SK-N-SH (cell line): ENCODE results near the gene SFXN1. TPM values are rescaled to one million over a fixed set of nuclear protein-coding genes. Genes with fewer than 3 reads are reported as not detected.

Experiments
- CTCF ChIA-PET: fragments of 300-600, 350-600 bp; formaldehyde crosslinking; extraction: SDS; loops from one replicate; lab custom pipeline; 2021; lab: Yijun Ruan, JAX
- POLR2A ChIA-PET: fragments of 350-600 bp; sonication (Branson Sonifier 250); formaldehyde crosslinking; extraction: SDS; loops from one replicate; lab custom pipeline; 2020; ENCODE audit warnings: antibody characterized with exemption, inconsistent platforms; lab: Yijun Ruan, JAX
- DNase-seq: peaks from one replicate; pipeline ENCODE4 v3.0.0; 2012
- H2AFZ ChIP-seq: fragments of 200-600 bp; sonication (generic); 2 replicates; pipeline ENCODE4 v1.8.1; 2016; ENCODE audit warnings: antibody characterized with exemption, mild to moderate bottlenecking, low read depth
- H3F3A ChIP-seq: fragments of 200-600 bp; sonication (generic); replicated peaks from 2 replicates; pipeline ENCODE3; 2016; ENCODE audit warnings: antibody characterized with exemption, mild to moderate bottlenecking; ENCODE audit not compliant: insufficient read depth
- H3K27ac ChIP-seq, 2 experiments: fragments of 200-500 bp in 1 of 2; fragments of 200-600 bp in 1 of 2; sonication (Bioruptor generic) in 1 of 2; sonication (generic), shearing (Covaris generic) in 1 of 2; 2 replicates each; pipeline versions ENCODE4 v1.5.1 to v1.6.1; 2014 to 2016; ENCODE audit warnings: low read depth in 2 of 2, inconsistent platforms in 1 of 2, low read length in 1 of 2, mild to moderate bottlenecking in 1 of 2, mixed read lengths in 1 of 2
- H3K27me3 ChIP-seq: fragments of 200-600 bp; sonication (generic), shearing (Covaris generic); 2 replicates; pipeline ENCODE4 v1.6.1; 2016; ENCODE audit warnings: mixed run types; ENCODE audit not compliant: insufficient read depth
- H3K36me3 ChIP-seq, 2 experiments: fragments of 200-500 bp in 1 of 2; fragments of 200-600 bp in 1 of 2; sonication (Bioruptor generic) in 1 of 2; sonication (generic) in 1 of 2; replicated peaks in 1 of 2; 2 replicates each; pipeline versions ENCODE3 to v1.5.1; 2014 to 2016; ENCODE audit warnings: low read length in 1 of 2, mild to moderate bottlenecking in 1 of 2; ENCODE audit not compliant: insufficient read depth in 2 of 2, control insufficient read depth in 1 of 2
- H3K4me1 ChIP-seq, 2 experiments: fragments of 200-500 bp in 1 of 2; fragments of 200-600 bp in 1 of 2; sonication (Bioruptor generic) in 1 of 2; sonication (generic), shearing (Covaris generic) in 1 of 2; 2 replicates each; pipeline versions ENCODE4 v1.5.1 to v1.6.1; 2014 to 2016; ENCODE audit warnings: low read depth in 1 of 2, low read length in 1 of 2, mixed run types in 1 of 2; ENCODE audit not compliant: insufficient read depth in 2 of 2, control insufficient read depth in 1 of 2
- H3K4me2 ChIP-seq: fragments of 200-600 bp; sonication (generic), shearing (Covaris generic); 2 replicates; pipeline ENCODE4 v1.6.1; 2017; ENCODE audit warnings: mixed run types
- H3K4me3 ChIP-seq, 2 experiments: fragments of 200-500 bp in 1 of 2; fragments of 200-600 bp in 1 of 2; sonication (Bioruptor generic) in 1 of 2; sonication (generic), shearing (Covaris generic) in 1 of 2; 2 replicates each; pipeline versions ENCODE4 v1.5.1 to v1.8.1; 2014 to 2016; ENCODE audit warnings: low read depth in 2 of 2, inconsistent platforms in 1 of 2, low read length in 1 of 2, mild to moderate bottlenecking in 1 of 2, mixed read lengths in 1 of 2, moderate library complexity in 1 of 2
- H3K79me2 ChIP-seq: fragments of 200-600 bp; sonication (generic); 2 replicates; pipeline ENCODE4 v1.8.1; 2017; ENCODE audit warnings: mild to moderate bottlenecking; ENCODE audit not compliant: insufficient read depth
- H3K9ac ChIP-seq: fragments of 200-600 bp; sonication (generic); 2 replicates; pipeline ENCODE4 v1.6.1; 2017; ENCODE audit warnings: mixed run types
- H3K9me2 ChIP-seq: fragments of 200-600 bp; sonication (generic); 2 replicates; pipeline ENCODE4 v1.6.1; 2017; ENCODE audit warnings: mixed run types
- H3K9me3 ChIP-seq: fragments of 200-600 bp; sonication (generic); 2 replicates; pipeline ENCODE4 v1.6.1; 2017; ENCODE audit warnings: mixed run types, mild to moderate bottlenecking, moderate library complexity
- H4K20me1 ChIP-seq: fragments of 200-600 bp; sonication (generic); 2 replicates; pipeline ENCODE4 v1.6.1; 2017; ENCODE audit warnings: mild to moderate bottlenecking, mixed run types; ENCODE audit not compliant: insufficient read depth
- ELF1 ChIP-seq: IDR thresholded peaks from 2 replicates; pipeline ENCODE4 v1.4.0; 2012
- EP300 ChIP-seq, 2 experiments: IDR thresholded peaks; 2 replicates each; pipeline versions ENCODE4 v1.4.0 to v1.6.1; 2012; ENCODE audit warnings: borderline replicate concordance in 1 of 2, low read depth in 1 of 2, low read length in 1 of 2
- EZH2phosphoT487 ChIP-seq: fragments of 200-600 bp; sonication (generic); IDR thresholded peaks from 2 replicates; pipeline ENCODE4 v1.6.1; 2017; ENCODE audit warnings: low read depth, mixed run types, mild to moderate bottlenecking, antibody characterized with exemption, moderate library complexity, borderline replicate concordance
- FOSL2 ChIP-seq: IDR thresholded peaks from 2 replicates; pipeline ENCODE4 v1.4.0; 2012; ENCODE audit warnings: low read depth, mild to moderate bottlenecking, moderate library complexity, borderline replicate concordance
- FOXJ3 ChIP-seq: sonication (generic); formaldehyde crosslinking; IDR thresholded peaks from 2 replicates; pipeline ENCODE4 v1.5.1; 2020; ENCODE audit warnings: mild to moderate bottlenecking, missing genetic modification reagents
- FOXM1 ChIP-seq: IDR thresholded peaks from 2 replicates; pipeline ENCODE4 v1.4.0; 2012; ENCODE audit warnings: low read depth, mild to moderate bottlenecking
- GABPA ChIP-seq: IDR thresholded peaks from 2 replicates; pipeline ENCODE4 v1.4.0; 2012; ENCODE audit warnings: low read depth, mild to moderate bottlenecking
- GATA2 ChIP-seq: sonication (generic); formaldehyde crosslinking; IDR thresholded peaks from 2 replicates; pipeline ENCODE4 v1.5.0; 2020; ENCODE audit warnings: mild to moderate bottlenecking, missing genetic modification reagents
- NFIC ChIP-seq: IDR thresholded peaks from 2 replicates; pipeline ENCODE4 v1.4.0; 2012; ENCODE audit warnings: borderline replicate concordance
- POLR2AphosphoS5 ChIP-seq: IDR thresholded peaks from 2 replicates; pipeline ENCODE4 v1.6.1; 2012; ENCODE audit warnings: low read depth, low read length
- RAD21 ChIP-seq: IDR thresholded peaks from 2 replicates; pipeline ENCODE4 v1.6.1; 2012; ENCODE audit warnings: mild to moderate bottlenecking, low read length
- RCOR1 ChIP-seq: fragments of 150-350 bp; IDR thresholded peaks from 2 replicates; pipeline ENCODE4 v1.6.1; 2017; ENCODE audit warnings: antibody characterized with exemption, low read length
- SIN3A ChIP-seq: IDR thresholded peaks from 2 replicates; pipeline ENCODE4 v1.6.1; 2012; ENCODE audit warnings: low read depth, mild to moderate bottlenecking, low read length, moderate library complexity, borderline replicate concordance
- SMC3 ChIP-seq: IDR thresholded peaks from 2 replicates; pipeline ENCODE4 v1.6.1; 2012; ENCODE audit warnings: low read depth, low read length, improper control_type of control experiment
- TAF1 ChIP-seq: IDR thresholded peaks from 2 replicates; pipeline ENCODE4 v1.6.1; 2012; ENCODE audit warnings: low read depth, mild to moderate bottlenecking, low read length, moderate library complexity, borderline replicate concordance
- TCF12 ChIP-seq: IDR thresholded peaks from 2 replicates; pipeline ENCODE4 v1.4.0; 2012
- TEAD4 ChIP-seq: IDR thresholded peaks from 2 replicates; pipeline ENCODE4 v1.4.0; 2012; ENCODE audit warnings: mild to moderate bottlenecking, borderline replicate concordance; ENCODE audit not compliant: insufficient read depth
- YY1 ChIP-seq: IDR thresholded peaks from 2 replicates; pipeline ENCODE4 v1.4.0; 2012; ENCODE audit warnings: low read depth, mild to moderate bottlenecking
- WGBS: methylation state at CpG from one replicate; pipeline ENCODE4 v1.1.6; 2017; ENCODE audit warnings: low lambda C conversion rate; 5-methylcytosine and 5-hydroxymethylcytosine counted together
- polyA plus RNA-seq, 3 experiments: library from polyadenylated mRNA; depleted of rRNA; stranded (reverse); fragments of >200 nt; gene quantifications; 2 replicates each; pipeline ENCODE4 v1.2.3, GENCODE V29; 2012
- TF ChIP-seq, protein P1 (sequence below): IDR thresholded peaks from 2 replicates; pipeline ENCODE4 v1.4.0; 2012; ENCODE audit warnings: low read depth, borderline replicate concordance
- TF ChIP-seq, protein P2 (sequence below): IDR thresholded peaks from 2 replicates; pipeline ENCODE4 v1.4.0; 2012; ENCODE audit warnings: low read depth, borderline replicate concordance
- TF ChIP-seq, protein P3 (sequence below): IDR thresholded peaks from 2 replicates; pipeline ENCODE4; 2012
- TF ChIP-seq, protein P4 (sequence below): fragments of 150-350 bp; IDR thresholded peaks from 2 replicates; pipeline ENCODE4 v1.6.1; 2016; ENCODE audit warnings: mild to moderate bottlenecking, low read depth, low read length

Gene SFXN1
- polyA plus RNA-seq, 1 of the 3 experiments (the other 2 are of a cell fraction) = 73.6 TPM

DNA sequence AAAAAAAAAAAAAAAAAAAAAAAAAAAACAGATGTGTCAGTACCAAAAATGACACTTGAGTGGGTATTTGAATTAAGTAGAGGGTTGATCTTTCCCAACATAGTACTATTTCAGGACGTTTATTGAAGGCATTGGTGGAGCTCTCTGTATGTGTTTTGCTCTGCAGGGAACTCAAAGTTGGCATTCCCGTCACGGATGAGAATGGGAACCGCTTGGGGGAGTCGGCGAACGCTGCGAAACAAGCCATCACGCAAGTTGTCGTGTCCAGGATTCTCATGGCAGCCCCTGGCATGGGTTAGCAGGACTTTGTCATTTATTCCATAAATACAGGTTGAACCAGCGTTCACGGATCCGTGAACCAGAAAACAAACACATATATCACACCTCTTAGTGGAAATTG is 34.9 kb downstream of the SFXN1 start:
- no peak overlapping the region for H3K9ac ChIP-seq
- H3K36me3 ChIP-seq = peaks cover 63 to 88% of the 10 kb centered on the region in 2 experiments
- H3K27me3 ChIP-seq = no peaks in the 10 kb centered on the region
- POLR2A ChIA-PET = no interaction called here
- H3K9me2 ChIP-seq = no peaks in the 10 kb centered on the region
- CTCF ChIA-PET = no interaction called here
- no peak overlapping the region for H3K4me2 ChIP-seq
- no peaks in the 10 kb centered on the region for H4K20me1 ChIP-seq
- no peak for TF ChIP-seq SIN3A
- TF ChIP-seq SMC3 = no peak
- TF ChIP-seq RAD21 = no peak
- no peak for TF ChIP-seq NFIC
- no peak for TF ChIP-seq FOXM1
- TF ChIP-seq EZH2phosphoT487 = no peak
- TF ChIP-seq POLR2AphosphoS5 = no peak
- TF ChIP-seq TAF1 = no peak
- TF ChIP-seq, protein P1, sequence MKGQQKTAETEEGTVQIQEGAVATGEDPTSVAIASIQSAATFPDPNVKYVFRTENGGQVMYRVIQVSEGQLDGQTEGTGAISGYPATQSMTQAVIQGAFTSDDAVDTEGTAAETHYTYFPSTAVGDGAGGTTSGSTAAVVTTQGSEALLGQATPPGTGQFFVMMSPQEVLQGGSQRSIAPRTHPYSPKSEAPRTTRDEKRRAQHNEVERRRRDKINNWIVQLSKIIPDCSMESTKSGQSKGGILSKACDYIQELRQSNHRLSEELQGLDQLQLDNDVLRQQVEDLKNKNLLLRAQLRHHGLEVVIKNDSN = no peak
- TF ChIP-seq, protein P2, sequence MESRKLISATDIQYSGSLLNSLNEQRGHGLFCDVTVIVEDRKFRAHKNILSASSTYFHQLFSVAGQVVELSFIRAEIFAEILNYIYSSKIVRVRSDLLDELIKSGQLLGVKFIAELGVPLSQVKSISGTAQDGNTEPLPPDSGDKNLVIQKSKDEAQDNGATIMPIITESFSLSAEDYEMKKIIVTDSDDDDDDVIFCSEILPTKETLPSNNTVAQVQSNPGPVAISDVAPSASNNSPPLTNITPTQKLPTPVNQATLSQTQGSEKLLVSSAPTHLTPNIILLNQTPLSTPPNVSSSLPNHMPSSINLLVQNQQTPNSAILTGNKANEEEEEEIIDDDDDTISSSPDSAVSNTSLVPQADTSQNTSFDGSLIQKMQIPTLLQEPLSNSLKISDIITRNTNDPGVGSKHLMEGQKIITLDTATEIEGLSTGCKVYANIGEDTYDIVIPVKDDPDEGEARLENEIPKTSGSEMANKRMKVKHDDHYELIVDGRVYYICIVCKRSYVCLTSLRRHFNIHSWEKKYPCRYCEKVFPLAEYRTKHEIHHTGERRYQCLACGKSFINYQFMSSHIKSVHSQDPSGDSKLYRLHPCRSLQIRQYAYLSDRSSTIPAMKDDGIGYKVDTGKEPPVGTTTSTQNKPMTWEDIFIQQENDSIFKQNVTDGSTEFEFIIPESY = no peak
- no peak for TF ChIP-seq EP300 (IDR thresholded peaks at IDR 0.05; ENCODE audit: borderline replicate concordance in 1 of 2, low read depth in 1 of 2, low read length in 1 of 2)
- H3K4me1 ChIP-seq = no peaks in the 10 kb centered on the region; a peak in 2 of 4 replicates
- no peak overlapping the region for H3K4me3 ChIP-seq
- no peak overlapping the region for H3K27ac ChIP-seq
- no peaks in the 10 kb centered on the region for H3K79me2 ChIP-seq
- H3F3A ChIP-seq = no peaks in the 10 kb centered on the region
- no peak overlapping the region for H2AFZ ChIP-seq
- WGBS = 94% methylated on average over 13 of the region's 13 CpGs
- no peak for DNase-seq
- H3K9me3 ChIP-seq = no peaks in the 10 kb centered on the region

DNA sequence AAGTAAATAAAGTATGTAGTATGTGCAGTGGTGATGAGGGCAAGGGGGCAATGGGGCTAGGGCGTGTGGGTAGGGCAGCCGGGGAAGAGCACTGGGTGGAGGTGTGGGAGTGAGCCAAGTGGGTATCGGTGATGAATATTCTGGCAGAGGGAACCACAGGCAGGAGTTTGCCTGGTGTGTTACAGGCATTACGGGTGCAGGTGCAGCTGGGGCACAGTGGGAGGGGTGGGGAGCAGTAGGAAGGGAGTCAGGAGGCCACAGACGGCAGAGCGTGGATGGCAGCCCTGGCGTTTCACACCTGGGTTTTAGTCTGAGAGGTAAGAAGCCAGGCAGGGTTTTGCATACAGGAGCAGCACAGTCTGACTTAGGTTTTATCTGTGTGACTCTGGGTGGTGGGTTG is 35.4 kb downstream of the SFXN1 start:
- no peak for TF ChIP-seq FOSL2
- no peak for TF ChIP-seq SMC3
- TF ChIP-seq NFIC = no peak
- TF ChIP-seq EP300 (IDR thresholded peaks at IDR 0.05; ENCODE audit: borderline replicate concordance in 1 of 2, low read depth in 1 of 2, low read length in 1 of 2) = no peak
- no peak for TF ChIP-seq TEAD4
- TF ChIP-seq SIN3A = no peak
- no peak for TF ChIP-seq TCF12
- TF ChIP-seq, protein P2 = no peak
- no peak for TF ChIP-seq ELF1
- no peak for TF ChIP-seq GABPA
- TF ChIP-seq, protein P3, sequence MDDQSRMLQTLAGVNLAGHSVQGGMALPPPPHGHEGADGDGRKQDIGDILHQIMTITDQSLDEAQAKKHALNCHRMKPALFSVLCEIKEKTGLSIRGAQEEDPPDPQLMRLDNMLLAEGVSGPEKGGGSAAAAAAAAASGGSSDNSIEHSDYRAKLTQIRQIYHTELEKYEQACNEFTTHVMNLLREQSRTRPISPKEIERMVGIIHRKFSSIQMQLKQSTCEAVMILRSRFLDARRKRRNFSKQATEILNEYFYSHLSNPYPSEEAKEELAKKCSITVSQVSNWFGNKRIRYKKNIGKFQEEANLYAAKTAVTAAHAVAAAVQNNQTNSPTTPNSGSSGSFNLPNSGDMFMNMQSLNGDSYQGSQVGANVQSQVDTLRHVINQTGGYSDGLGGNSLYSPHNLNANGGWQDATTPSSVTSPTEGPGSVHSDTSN = no peak
- TF ChIP-seq POLR2AphosphoS5 = no peak
- TF ChIP-seq, protein P4, sequence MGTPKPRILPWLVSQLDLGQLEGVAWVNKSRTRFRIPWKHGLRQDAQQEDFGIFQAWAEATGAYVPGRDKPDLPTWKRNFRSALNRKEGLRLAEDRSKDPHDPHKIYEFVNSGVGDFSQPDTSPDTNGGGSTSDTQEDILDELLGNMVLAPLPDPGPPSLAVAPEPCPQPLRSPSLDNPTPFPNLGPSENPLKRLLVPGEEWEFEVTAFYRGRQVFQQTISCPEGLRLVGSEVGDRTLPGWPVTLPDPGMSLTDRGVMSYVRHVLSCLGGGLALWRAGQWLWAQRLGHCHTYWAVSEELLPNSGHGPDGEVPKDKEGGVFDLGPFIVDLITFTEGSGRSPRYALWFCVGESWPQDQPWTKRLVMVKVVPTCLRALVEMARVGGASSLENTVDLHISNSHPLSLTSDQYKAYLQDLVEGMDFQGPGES = no peak
- no peak for TF ChIP-seq RCOR1
- no peak for TF ChIP-seq GATA2 (CRISPR knock-in tag)
- no peak for TF ChIP-seq FOXM1
- TF ChIP-seq YY1 = no peak
- TF ChIP-seq FOXJ3 (CRISPR knock-in tag) = no peak
- no peaks in the 10 kb centered on the region for H3K79me2 ChIP-seq
- H3K9me3 ChIP-seq = no peaks in the 10 kb centered on the region
- H4K20me1 ChIP-seq = no peaks in the 10 kb centered on the region
- no peaks in the 10 kb centered on the region for H3K9me2 ChIP-seq
- no peak for DNase-seq
- CTCF ChIA-PET = interaction anchor here (6.7 kb wide), 1 partner anchor 20 kb away, joined by 46 read pairs; no protein-coding TSS in a partner anchor
- H3K27ac ChIP-seq = no peak overlapping the region
- POLR2A ChIA-PET = no interaction called here
- H3K36me3 ChIP-seq = peaks cover 63 to 93% of the 10 kb centered on the region in 2 experiments
- 98% methylated on average over 7 of the region's 7 CpGs for WGBS
- H3K4me1 ChIP-seq = no peaks in the 10 kb centered on the region; a peak in 2 of 4 replicates
- H3K4me2 ChIP-seq = no peak overlapping the region
- no peaks in the 10 kb centered on the region for H3F3A ChIP-seq
- H2AFZ ChIP-seq = no peak overlapping the region
- H3K4me3 ChIP-seq = no peak overlapping the region
- no peaks in the 10 kb centered on the region for H3K27me3 ChIP-seq
- no peak overlapping the region for H3K9ac ChIP-seq
